Measurements from ENCODE around the gene ABCC8.

ABCC8 gene

DNA sequence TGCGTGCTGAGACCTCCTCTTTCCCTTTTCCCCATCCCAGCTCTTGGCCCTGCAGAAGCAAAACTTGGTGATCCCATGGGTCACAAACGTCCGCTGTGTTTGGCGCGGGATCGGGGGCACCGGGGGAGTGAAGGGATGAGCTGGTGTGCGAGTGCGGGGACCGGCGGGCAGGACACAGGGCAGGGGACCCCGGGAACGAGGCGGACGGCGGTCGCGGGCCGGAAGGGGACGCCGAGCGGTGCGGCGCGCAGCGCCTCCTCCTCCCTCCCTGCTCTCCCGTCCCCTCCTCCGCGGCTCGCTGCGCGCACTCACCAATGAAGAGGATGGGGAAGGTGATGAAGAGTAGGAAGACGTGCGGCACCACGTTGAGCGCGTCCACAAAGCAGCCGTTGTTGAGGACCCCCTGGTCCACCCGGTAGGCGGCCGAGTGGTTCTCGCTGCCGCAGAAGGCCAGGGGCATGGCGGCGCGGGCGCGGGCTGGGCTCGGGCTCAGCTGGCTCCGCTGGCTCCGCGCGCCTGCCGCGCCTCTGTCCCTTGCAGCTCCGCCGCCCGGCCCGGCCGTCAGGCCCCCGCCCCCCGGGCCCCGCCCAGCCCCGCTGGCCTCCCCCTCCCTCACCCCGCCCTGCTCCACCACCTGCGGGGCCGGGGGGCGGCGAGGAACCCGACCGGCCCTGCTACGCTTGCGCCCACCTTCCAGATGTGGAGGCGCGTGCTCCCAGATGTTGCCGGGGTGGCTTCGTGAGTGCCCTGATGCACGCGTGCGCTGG is at the start of gene ABCC8:
TSS of gene ABCC8 (minus strand) at position 529 of the 767 bp plus-strand sequence. CDS start at position 460, 69 bp downstream.
- DNase-seq (ENCODE audit: low read depth, low spot score), result peak; percentile 36

DNA sequence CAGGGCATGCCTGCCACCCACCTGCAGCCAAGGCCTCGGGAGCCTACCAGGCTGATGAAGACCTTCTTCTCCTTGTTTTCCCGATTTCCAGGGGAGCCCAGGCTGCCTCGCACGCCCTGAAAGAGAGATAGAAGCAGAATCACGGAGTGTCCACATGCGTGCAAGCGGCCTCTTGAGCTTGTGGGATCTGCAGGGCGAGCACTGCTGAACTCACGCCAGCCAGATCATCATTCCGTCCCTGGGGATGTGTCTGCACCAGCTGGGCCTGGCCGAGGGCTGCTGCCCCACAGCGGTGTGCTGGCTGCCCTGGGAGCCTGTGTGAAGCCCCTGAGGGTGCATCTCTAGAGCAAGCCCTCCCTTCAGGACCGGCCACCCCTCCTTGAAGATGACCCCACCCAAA is 49.7 kb upstream of the ABCC8 start:
- DNase-seq (ENCODE audit: low read depth, low spot score), result no peak

DNA sequence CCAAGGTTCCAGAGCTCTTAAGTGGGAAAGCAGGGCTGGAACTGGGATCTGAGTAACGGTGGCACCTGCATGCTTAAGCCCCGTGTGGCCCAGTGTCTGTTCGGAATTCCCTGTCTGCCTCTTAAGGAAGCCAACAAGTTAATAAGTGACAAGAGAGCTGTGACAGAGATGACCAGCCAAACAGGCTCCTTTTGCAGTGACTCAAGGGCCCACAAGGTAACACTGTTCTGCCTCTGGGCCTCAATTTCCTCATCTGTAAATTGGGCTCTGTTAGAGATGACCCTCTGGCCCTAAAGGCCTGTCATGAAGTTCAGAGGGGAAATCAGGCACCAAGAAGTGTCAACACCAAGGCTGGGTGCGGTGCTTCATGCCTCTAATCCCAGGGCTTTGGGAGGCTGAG is 48.9 kb upstream of the ABCC8 start:
- no peak for DNase-seq (ENCODE audit: low read depth, low spot score)

DNA sequence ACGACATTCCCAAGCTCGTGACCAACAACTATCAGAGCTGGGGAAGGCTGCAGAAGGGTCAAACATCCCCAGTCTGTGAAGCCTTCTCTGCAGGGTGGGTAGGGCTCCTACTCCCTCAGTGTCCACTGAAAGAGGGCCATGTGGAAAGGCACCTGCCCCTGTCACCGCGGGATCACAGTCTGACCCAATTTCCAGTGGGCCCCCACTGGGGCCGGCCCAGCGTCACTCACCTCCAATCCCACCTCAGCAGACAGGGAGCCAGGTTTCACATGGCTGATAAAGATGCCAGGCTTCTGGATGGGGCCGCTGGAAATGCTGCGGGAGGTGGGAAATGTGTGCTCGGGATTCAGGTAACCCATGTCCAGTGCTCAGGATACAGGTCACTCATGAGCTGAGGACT is 47.6 kb upstream of the ABCC8 start:
- DNase-seq (ENCODE audit: low read depth, low spot score), result no peak

DNA sequence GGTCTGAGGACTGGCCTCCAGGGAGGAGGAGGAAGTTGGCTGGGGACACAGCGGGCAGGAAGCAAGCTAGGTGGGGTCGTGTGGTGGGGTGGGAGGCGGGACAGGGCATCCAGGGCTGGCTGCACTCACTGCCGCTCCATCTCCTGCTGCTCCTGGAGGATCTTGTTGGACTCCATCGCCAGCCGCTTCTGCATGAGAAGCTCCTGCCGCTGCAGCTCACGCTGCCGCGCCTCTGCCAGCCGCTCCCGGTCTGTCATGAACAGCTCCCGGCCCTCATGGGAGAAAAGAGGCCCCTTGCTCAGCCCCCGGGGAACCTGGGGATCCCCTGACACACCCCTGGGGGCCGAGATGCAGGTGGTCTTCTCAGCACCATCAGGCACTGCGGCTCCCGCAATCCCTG is 46.0 kb upstream of the ABCC8 start:
- DNase-seq (ENCODE audit: low read depth, low spot score), result no peak

DNA sequence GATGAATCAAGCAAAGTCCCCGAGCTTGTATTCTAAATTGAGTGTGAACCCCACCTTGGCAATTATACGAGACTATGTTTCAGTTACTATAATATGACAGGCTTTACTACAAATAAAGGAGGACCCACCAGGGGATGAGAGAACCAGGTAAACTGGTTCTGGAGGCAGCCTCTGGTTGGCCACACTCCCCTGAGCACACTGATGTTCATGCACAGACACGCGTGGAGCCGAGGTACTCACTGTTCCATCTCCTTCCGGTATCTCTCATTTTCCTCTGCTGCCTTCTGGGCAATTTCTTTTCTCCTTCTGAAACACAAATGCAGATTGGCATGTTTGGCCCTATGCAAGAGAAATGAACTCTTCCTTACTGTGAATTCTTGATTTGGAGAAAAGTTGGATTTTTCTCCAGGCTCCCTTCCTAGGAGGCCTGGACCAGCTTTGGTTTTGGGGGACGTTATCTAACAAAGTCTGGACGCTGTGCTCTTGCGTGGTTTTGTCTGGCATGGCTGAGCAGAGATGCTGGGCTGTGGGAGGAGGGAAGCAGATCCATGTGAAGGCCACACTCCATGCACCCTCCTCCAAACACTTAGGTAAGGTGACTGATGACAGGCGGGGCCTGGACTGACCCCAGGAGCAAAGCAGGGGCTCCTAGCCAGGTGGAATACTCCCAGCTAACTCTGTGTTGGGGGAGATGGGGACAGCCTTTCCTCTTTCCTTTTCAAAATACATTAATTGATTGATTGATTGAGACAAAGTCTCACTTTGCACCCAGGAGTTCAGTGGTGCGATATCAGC is 44.7 kb upstream of the ABCC8 start:
- no peak for DNase-seq (ENCODE audit: low read depth, low spot score)

DNA sequence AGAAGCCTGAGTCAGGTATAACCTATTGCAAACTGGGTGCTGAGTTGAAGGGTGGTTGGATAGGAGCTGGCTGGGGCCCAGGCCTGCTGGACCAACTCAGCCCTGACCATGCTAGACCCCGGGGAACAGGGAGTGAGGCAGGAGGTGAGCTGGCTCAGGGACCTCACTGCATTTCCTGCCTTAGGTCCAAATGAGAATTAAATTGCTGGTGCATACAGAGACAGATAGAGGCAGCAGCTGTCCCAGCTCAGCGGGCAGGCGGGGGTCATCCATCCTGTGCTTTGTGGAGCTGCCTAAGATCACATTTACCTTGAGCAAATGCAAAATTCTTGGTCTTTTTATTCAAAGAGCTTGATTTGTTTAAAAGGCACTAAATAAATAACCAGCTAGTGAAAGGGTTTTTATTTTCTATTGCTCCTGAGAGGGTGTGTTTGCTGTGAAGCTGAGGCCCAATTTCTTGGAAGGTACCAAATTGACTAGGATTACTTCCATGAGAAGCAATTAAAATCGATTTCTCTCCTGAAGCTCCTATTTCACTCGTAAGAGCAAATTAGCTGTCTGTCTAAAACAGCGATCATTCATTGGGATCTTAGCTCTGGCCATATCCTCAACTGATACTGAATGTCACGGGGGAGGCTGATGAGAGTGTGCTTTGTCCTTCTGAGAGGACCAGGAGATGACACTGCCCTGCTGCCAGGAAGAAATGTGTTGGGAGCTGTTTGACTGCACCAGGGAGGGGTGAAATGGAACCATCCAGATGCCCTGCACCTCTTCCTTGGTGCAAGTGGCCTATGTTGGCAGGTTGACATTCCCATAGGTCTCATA is 42.6 kb upstream of the ABCC8 start:
- no peak for DNase-seq (ENCODE audit: low read depth, low spot score)

DNA sequence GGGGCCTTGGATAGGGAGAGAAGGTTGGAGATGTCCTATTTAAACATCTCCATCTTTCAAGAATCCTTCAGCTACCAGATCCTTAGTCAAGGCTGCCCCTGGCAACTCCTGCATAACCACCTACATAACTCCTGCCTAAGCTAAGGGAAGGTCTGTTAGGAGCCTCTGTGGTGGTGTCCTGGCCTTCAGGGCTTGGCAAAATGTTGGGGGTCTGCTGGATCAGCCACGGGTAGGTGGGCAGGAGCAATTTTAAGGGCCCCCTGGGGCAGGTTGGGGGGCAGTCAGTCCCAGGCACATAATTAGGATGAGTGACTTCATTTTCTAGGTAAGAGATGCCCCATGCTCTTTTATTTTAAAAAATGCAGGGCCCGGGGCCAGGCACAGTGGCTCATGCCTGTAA is 41.7 kb upstream of the ABCC8 start:
- DNase-seq (ENCODE audit: low read depth, low spot score), result no peak

DNA sequence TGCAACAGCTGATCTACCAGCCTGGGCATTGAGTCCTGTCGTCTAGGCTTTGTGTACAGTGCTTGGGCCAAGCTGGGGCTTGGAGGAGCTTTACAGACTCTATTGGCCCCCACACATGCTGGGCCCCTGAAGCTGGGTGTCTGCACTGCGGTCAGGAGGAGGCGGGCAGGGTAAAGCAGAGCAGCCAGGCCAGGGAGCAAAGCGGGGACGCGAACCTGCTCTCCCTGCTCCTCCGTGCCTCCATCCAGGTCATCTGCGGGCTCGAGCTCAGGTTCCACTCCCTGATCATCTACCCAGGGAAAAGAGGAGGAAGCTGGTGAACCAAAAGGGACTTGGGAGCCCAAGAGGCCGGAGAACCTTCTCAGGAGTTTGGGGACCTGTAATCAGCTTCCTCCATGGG is 40.5 kb upstream of the ABCC8 start:
- no peak for DNase-seq (ENCODE audit: low read depth, low spot score)

DNA sequence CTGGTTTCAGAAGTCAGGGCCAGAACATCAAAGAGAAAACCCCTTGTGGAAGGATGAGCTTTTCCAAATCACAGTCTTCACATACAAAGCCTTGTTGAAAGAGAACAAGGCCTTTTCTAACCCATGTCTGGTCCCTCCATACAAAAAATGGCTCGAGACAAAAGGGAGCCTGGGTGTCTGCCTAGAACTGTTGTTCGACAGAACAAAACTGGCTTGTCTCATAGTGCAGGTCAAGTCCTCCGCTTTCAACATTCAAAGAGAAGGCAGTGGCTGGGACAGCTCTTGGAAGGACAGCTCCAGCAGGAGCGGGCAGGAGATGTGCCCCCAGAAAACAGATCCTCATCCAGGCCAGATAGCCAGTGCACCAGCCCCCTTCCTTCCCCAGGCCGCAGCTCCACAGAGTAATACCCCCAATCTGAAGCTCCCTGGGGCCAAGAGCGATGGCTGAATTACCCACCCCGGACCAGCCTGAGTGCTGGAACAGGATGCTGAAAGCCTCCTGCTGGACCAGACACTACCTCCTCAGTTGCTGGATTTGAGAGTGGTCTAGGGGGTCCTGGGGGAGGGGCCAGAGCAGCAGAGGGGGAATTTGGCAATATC is 40.0 kb upstream of the ABCC8 start:
- DNase-seq (ENCODE audit: low read depth, low spot score), result no peak

DNA sequence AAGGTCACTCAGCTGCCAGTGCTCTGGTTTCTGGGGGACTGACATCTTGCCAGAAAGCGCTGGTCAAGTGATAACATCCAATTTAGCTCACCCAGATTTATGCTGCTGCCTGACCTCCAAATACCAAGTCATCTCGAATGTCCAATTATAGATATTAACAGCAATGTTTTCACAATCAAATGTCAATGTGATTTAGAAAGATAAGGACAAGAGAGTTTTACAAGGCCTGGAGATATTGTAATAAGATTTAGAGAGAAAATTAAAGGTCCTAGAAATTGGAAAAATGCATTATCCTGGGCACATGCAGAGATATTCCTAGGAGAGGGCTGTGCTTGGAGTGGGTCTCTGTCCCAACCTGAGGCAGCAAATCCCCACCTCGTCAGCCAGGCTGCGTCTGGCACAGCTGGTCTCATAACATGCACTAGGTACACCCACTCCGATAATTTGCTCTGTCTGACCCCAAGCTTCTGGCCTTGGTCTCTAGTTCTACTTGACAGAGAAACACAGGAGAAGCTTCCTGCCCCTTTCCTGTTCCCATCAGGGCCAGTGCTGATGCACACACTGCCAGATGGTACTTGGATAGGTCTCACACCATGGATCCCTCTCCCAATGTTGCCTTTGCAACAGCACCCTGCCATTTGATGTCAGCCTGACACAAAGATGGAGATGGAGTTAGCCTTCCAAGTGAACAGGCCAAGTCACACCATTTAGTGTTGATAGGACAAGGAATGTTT is 39.0 kb upstream of the ABCC8 start:
- DNase-seq (ENCODE audit: low read depth, low spot score), result no peak

DNA sequence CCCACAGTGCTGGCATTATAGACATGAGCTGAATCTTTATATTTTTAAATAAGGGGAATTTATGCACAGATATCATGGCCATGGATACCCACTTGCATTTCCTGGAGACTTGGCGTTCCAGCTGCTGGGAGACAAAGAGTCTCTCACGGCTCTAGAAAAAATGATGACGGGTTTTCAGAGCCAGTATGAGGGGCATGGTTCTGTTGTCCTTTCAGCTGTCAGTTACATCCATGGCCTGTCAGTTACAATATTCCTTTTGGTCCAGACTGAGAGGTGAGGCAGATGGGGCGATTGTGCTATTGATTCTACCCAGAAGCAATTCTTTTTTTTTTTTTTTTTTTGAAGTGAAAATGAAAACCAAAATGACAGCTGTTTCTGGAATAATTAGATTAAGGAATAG is 37.8 kb upstream of the ABCC8 start:
- DNase-seq (ENCODE audit: low read depth, low spot score), result no peak

DNA sequence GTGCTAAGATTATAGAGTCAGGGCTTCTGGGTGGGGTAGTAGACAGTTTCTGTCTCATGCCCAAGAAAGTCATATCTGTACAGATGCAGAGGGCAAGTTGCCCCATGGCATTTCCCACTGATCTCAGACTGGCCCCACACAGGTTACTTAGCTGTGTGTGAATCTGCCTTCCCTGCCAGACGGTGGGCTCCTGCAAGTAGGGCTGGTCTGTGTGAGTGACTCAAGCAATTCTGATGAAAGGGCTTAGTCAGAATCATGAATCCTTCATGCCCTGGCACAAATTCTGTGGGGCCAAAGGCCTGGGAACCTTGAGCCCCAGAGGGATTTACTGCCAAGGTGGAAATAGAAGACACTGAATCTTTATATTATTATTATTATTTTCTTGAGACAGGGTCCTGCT is 37.2 kb upstream of the ABCC8 start:
- DNase-seq (ENCODE audit: low read depth, low spot score), result no peak

DNA sequence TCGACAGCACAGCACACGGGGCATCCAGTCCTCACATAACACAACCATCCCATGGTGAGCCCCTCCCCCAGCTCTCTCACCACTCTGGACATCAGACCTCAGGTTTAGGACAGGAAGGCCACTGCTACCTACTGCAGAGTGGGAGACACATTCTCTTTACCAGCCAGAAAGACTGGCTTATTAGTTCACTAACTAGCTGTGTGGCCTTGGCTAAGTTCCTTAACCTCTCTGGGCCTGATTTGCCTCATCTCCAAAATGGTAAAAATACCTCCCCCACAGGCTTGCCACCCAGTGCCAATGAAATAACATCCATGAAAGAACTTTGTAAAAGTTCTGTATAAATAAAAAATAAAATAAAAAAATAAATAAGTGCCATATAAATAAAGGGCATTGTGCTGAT is 35.5 kb upstream of the ABCC8 start:
- DNase-seq (ENCODE audit: low read depth, low spot score), result no peak

DNA sequence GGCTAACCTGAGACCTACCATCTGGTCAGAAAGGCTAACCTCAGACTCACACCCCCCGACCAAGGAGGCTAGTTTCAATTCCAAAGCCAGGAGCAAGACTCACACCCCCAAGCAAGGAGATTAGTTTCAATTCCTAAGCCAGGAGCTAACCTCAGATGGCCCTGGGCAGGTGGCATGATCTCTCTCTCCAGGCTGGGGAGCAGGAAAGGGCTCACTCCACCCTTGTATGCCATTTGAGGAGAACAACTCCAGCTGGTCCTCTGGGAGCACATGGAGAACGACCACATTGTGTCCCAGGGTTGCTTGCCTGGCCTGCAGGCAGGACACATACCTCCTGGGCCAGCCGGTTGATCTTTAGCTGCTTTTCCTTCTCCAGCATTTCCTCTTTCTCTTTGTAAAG is 34.9 kb upstream of the ABCC8 start:
- no peak for DNase-seq (ENCODE audit: low read depth, low spot score)

DNA sequence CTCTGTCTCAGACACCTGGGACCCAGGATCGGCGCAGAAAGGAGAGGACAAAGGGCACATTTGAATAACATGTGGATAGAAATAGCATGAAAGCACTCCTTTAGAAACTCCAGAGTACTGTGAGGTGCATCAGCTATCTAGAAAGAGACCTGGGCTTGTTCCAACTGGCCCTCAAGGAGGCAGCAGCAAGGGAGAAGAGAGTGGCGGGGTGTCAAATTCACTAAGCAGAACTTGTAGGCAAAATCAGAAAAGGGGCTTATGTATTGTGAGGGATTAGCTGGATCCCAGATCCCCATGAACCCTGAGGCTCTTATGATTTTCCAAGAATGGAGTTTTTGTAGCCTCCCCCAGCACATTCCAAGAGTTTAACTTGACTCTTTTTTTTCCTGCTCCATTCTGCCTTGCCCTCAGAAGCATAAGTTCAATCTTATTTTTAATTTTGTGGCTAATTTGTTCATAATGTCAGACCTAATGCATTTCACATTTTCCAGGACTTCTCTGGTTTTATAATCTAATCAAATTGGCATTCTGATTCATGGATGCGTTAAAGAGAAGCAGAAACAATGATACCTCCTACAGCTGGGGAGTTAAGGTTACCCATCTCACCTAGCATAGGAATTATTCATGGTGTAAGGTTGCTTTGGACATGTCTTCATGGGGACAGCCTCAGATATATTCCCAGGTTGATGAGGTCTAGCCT is 34.0 kb upstream of the ABCC8 start:
- no peak for DNase-seq (ENCODE audit: low read depth, low spot score)

DNA sequence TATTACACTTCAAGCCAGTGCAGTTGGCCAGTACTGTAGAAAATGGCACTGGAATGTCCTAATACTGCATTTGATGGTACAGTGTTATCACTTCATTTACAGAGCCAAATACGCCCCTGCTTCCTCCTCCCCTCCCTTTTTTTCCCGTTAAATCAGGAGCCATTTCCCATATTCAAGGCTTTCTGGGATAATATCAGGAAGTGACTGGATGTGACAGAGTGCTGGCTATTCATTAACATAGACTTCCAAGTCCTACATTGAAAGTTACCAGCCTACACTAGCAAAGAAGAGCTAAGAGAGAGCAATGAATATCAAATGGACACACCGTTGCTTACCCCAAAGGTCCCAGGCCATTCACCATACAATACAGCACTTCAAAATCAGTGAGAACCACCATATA is 32.1 kb upstream of the ABCC8 start:
- no peak for DNase-seq (ENCODE audit: low read depth, low spot score)

DNA sequence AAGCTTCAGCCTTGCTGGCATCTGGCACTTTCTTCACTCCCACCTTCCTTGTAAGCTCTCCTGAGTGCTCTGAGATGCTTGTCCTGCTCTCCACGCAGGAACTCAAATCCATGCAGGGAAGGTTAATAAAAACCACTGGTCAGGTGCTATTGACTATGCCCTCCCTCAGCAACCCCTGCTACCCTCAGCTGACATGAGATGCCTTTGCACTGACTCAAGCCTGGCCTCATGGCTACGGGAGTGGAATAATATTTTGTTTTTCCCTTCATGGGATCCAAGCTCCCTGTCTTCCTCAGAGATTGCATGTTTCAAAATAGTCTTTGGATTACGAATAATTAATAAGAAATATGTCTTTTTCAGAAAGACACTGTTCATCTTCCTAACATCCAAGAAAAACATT is 31.7 kb upstream of the ABCC8 start:
- no peak for DNase-seq (ENCODE audit: low read depth, low spot score)

DNA sequence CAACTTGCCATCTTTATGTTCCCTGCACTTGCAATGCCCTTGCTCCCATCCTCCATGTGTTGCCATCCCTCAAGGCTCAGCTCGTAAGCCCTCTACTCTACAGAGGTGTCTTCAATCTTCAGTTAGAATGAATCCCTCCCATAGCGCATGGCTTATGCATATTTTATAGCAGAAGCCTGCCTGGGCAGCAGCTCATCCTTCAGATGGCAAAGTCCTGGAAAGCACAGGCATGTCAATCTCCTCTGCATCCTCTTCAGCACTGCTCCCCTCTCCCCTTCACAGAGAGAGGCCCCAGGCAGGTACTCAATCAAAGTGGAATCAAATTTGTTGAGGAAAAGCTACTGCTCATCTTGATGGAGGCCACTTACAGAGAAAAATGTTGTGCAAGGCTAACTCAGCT is 31.1 kb upstream of the ABCC8 start:
- DNase-seq (ENCODE audit: low read depth, low spot score), result no peak

DNA sequence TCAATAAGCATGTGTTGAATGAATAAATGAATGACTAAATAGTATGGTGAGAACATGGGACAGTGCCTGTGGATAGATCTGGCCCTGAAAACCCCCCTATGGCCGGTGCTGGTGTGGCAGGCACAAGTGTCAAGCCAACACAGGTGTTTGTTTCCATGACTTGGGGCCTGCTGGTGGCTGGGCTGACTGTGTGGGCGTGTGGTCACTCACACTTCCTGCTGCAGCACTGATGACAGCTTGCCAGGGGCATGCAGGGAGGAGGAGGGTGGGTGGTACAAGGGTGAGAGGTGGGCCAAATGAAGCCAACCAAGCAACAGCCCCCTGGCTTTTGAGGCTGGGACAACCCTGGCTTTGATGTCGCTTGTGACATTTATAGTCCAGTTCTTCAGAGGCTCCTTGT is 30.3 kb upstream of the ABCC8 start:
- DNase-seq (ENCODE audit: low read depth, low spot score), result no peak

DNA sequence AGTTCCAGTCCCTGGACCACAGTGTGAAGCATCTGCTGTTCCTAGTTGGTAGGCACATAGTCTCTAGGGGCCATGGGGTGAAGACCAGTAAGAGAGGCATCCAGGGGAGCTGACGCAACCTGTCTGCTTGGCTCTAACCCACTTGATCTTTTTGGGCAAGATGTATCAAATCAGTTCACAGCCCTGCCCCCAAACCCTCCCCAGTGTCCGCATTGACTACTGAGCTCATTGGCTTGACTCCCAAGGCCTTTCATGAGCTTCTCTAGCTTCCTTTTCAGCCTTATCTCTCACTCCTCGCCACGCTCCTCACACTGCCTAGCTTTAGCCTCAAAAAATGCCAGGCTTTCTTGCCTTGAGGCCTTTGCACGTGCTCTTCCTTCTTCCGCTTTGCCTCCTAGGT is 29.7 kb upstream of the ABCC8 start:
- DNase-seq (ENCODE audit: low read depth, low spot score), result no peak
